OCI-LY1 (cell line): ENCODE data around the gene STX18.

ENCODE experiments used
- H2AFZ ChIP-seq: fragments of 200-600 bp; sonication (generic), shearing (Covaris generic); 2 replicates; pipeline ENCODE4 v1.6.0; 2014; ENCODE audit warnings: antibody characterized with exemption, mild to moderate bottlenecking, low read length
- H3F3A ChIP-seq: fragments of 200-600 bp; sonication (generic), shearing (Covaris generic); 2 replicates; pipeline ENCODE4 v1.6.0; 2014; ENCODE audit warnings: mild to moderate bottlenecking, antibody characterized with exemption, low read length, moderate library complexity; ENCODE audit not compliant: insufficient read depth
- H3K27ac ChIP-seq: fragments of 200-600 bp; sonication (generic); 2 replicates; pipeline ENCODE4 v1.5.1; 2014; ENCODE audit warnings: low read length, mixed run types, mild to moderate bottlenecking, low read depth; ENCODE audit not compliant: poor library complexity, severe bottlenecking
- H3K27me3 ChIP-seq: fragments of 200-600 bp; sonication (generic); 2 replicates; pipeline ENCODE4 v1.6.0; 2014; ENCODE audit warnings: antibody characterized with exemption, mild to moderate bottlenecking, low read length, moderate library complexity; ENCODE audit not compliant: insufficient read depth
- H3K36me3 ChIP-seq: fragments of 200-600 bp; sonication (generic); 2 replicates; pipeline ENCODE4 v1.6.1; 2014; ENCODE audit warnings: mild to moderate bottlenecking, antibody characterized with exemption, low read length, moderate library complexity, mixed read lengths; ENCODE audit not compliant: insufficient read depth
- H3K4me1 ChIP-seq: fragments of 200-600 bp; sonication (generic); 2 replicates; pipeline ENCODE4 v1.5.1; 2014; ENCODE audit warnings: mild to moderate bottlenecking, low read length, moderate library complexity; ENCODE audit not compliant: insufficient read depth, severe bottlenecking
- H3K4me2 ChIP-seq: fragments of 200-600 bp; sonication (generic), shearing (Covaris generic); 2 replicates; pipeline ENCODE4 v1.6.1; 2014; ENCODE audit warnings: low read length
- H3K4me3 ChIP-seq: fragments of 200-600 bp; sonication (generic); 2 replicates; pipeline ENCODE4 v1.5.1; 2014; ENCODE audit warnings: low read length, low read depth, mild to moderate bottlenecking, mixed read lengths; ENCODE audit not compliant: poor library complexity, severe bottlenecking
- H3K79me2 ChIP-seq: fragments of 200-600 bp; shearing (Covaris generic); 2 replicates; pipeline ENCODE4 v1.6.1; 2016; ENCODE audit warnings: mixed run types, low read length, mixed read lengths; ENCODE audit not compliant: insufficient read depth
- H3K9ac ChIP-seq: fragments of 200-600 bp; sonication (generic), shearing (Covaris generic); 2 replicates; pipeline ENCODE4 v1.6.1; 2014; ENCODE audit warnings: mild to moderate bottlenecking, low read length, mixed read lengths
- H3K9me2 ChIP-seq: fragments of 200-600 bp; sonication (generic), shearing (Covaris generic); 2 replicates; pipeline ENCODE4 v1.6.1; 2014; ENCODE audit warnings: low read depth, mild to moderate bottlenecking, low read length, mixed read lengths
- H3K9me3 ChIP-seq: fragments of 200-600 bp; shearing (Covaris generic); 2 replicates; pipeline ENCODE4 v1.6.1; 2014; ENCODE audit warnings: low read length, mixed read lengths
- H4K20me1 ChIP-seq: fragments of 200-600 bp; sonication (generic), shearing (Covaris generic); 2 replicates; pipeline ENCODE4 v1.6.0; 2016; ENCODE audit warnings: mild to moderate bottlenecking, low read length; ENCODE audit not compliant: insufficient read depth
- CTCF ChIP-seq: fragments of 200-600 bp; sonication (generic), shearing (Covaris generic); IDR thresholded peaks from 2 replicates; pipeline ENCODE4 v1.5.1; 2017; ENCODE audit warnings: mild to moderate bottlenecking, antibody characterized with exemption, low read length, moderate library complexity, mixed read lengths
- EZH2 ChIP-seq: fragments of 200-600 bp; sonication (generic), shearing (Covaris generic); IDR thresholded peaks from 2 replicates; pipeline ENCODE4 v1.8.0; 2017; ENCODE audit warnings: borderline replicate concordance, mixed run types, mild to moderate bottlenecking, antibody characterized with exemption, low read length, moderate library complexity, mixed read lengths

Gene STX18

GRCh38 chr4:4575284-4576211 is 33.7 kb upstream of the STX18 start:
- Histone ChIP-seq H3K27ac (no peak overlapping the region), H3K9ac (no peak overlapping the region)

GRCh38 chr4:4574792-4575191 is 32.9 kb upstream of the STX18 start:
- no peak overlapping the region for H3K4me3 ChIP-seq
- no peaks in the 10 kb centered on the region for H3K9me3 ChIP-seq
- no peak overlapping the region for H3K9ac ChIP-seq
- peaks cover 3% of the 10 kb centered on the region; the same call in 1 of the 2 replicates for H3K36me3 ChIP-seq
- no peaks in the 10 kb centered on the region for H3K4me1 ChIP-seq
- H3F3A ChIP-seq = no peaks in the 10 kb centered on the region
- H4K20me1 ChIP-seq = no peaks in the 10 kb centered on the region
- no peaks in the 10 kb centered on the region for H3K79me2 ChIP-seq
- no peak overlapping the region for H2AFZ ChIP-seq
- H3K9me2 ChIP-seq = no peaks in the 10 kb centered on the region
- no peaks in the 10 kb centered on the region for H3K27me3 ChIP-seq
- H3K4me2 ChIP-seq = no peak overlapping the region
- TF ChIP-seq EZH2 (no peak), CTCF (no peak)
- H3K27ac ChIP-seq = no peak overlapping the region

More at GRCh38 chr4:4575284-4576211, 33.7 kb upstream of the STX18 start:
- no peak overlapping the region for H2AFZ ChIP-seq
- no peaks in the 10 kb centered on the region for H4K20me1 ChIP-seq
- H3K9me2 ChIP-seq = no peaks in the 10 kb centered on the region
- no peak overlapping the region for H3K4me2 ChIP-seq
- no peaks in the 10 kb centered on the region for H3K9me3 ChIP-seq
- no peaks in the 10 kb centered on the region for H3K4me1 ChIP-seq
- no peaks in the 10 kb centered on the region for H3K27me3 ChIP-seq
- H3K4me3 ChIP-seq = no peak overlapping the region
- TF ChIP-seq CTCF (no peak), EZH2 (no peak)
- no peaks in the 10 kb centered on the region for H3K79me2 ChIP-seq
- peaks cover 3% of the 10 kb centered on the region; the same call in 1 of the 2 replicates for H3K36me3 ChIP-seq
- H3F3A ChIP-seq = no peaks in the 10 kb centered on the region

GRCh38 chr4:4574052-4574451 is 32.2 kb upstream of the STX18 start:
- Histone ChIP-seq H4K20me1 (no peaks in the 10 kb centered on the region), H3K4me2 (no peak overlapping the region)

More at GRCh38 chr4:4574052-4574451, 32.2 kb upstream of the STX18 start:
- Histone ChIP-seq H3K27ac (no peak overlapping the region), H3K9me3 (no peaks in the 10 kb centered on the region), H3K4me3 (no peak overlapping the region), H3K9ac (no peak overlapping the region), H3K27me3 (no peaks in the 10 kb centered on the region), H3K9me2 (no peaks in the 10 kb centered on the region), H2AFZ (no peak overlapping the region), H3F3A (no peaks in the 10 kb centered on the region), H3K4me1 (no peaks in the 10 kb centered on the region), H3K36me3 (peaks cover 9% of the 10 kb centered on the region; the same call in 1 of the 2 replicates), H3K79me2 (no peaks in the 10 kb centered on the region)
- TF ChIP-seq EZH2 (no peak), CTCF (no peak)
